IPS DF 4.7 (cell line): ENCODE data around the gene PRR20G.
"Not testable (repeated sequence)": the region's sequence is repeated elsewhere in the genome, so short reads cannot be mapped to it uniquely, and the experiment has no call there.

Experiments used
- DNase-seq: peaks from one replicate; pipeline ENCODE4 v3.0.0-alpha.2; 2013; ENCODE audit warnings: low spot score; ENCODE audit errors: extremely low read depth

PRR20G gene

GRCh38 chr3:127287840-127288239 is at the start of gene PRR20G:
Gene PRR20G (minus strand): TSS chr3:127288046. CDS start chr3:127287365, 681 bp downstream.
- no peak for DNase-seq

DNA sequence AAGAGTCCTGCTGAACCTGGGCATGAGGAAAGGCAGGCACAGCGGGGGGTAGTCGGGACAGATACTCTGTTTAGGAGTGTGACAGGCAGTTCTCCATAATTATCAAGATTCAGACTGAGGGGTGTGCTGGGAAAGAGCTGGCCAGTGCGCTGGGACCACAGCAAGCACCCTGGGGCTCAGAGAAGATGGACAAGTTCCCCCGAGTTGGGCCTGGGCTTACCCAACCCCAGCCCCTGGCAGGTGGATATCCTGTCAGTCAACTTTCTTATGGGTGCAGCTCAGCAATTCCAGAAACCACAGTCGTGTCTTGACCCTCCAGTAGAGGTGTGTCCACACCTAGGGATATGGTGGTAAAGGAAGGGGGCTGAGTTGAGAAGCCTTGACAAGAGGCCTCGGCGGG is 49.2 kb upstream of the PRR20G start:
- no peak for DNase-seq

GRCh38 chr3:127336101-127336500 is 48.3 kb upstream of the PRR20G start:
- no peak for DNase-seq

DNA sequence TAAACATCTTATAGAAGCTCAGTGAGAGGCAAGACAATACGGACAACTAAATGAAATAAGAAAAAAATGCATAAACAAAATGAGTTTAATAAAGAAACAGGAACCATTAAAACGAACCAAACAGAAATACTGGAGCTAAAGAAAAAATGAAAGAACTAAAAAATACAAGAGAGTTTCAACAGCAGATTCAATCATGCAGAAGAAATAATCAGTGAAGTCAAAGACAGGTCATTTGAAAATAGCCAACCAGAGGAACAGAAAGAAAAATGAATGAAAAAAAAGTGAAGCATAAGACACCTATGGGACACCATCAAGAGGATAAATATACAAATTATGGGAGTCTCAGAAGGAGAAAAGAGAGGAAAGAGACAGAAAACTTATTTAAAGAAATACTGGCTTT is 42.5 kb upstream of the PRR20G start:
- DNase-seq = no peak

DNA sequence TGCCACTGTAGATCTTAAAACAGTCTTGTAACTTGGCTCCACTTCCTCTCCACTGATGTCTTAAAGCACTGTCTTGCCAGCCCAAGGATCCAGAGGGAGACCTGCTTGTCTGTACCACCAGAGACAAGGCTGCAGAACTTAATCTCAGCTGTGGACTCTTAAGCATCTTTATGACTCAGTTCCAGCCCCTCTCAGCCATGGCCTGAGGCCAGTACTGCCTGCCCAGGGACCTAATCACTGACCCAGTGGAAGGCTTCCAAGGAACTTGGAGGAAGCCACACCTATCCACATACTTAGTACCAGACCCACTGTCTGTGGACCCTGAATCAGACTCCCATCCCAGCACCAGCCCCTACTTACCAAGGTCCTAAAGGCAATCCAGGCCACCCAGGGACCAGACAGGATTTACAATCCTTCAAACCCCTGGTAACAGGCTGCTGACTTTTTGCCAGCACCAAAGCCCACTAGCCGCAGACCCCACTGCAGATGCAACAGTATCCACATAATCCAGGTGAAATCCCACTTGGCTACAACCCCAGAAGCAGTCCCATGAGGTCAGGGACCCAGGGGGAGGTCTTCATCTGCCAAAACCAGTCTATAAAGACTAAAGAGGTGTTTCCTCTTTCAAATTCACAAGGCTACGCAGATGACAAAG is 41.9 kb upstream of the PRR20G start:
- DNase-seq = no peak

DNA sequence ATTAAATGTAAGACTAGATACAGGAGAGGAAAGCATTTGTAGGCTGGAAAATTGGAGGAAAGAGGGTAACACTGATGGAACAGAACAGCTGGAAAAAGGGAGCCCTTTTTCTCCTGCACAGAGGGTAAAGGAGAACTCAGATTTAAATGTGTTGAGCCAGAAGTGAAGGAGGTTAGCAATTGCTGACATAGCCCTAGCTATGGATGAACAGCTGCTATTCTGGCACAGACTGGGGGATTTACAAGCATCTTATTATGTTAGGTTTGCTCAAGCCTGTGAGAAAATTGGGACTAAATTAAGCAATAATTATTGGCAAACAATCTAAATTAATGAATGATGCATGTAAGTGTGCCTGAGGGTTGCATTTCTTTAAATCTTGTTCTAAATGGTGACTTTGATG is 40.6 kb upstream of the PRR20G start:
- DNase-seq = no peak

- DNase-seq = no peak
Observed at GRCh38 chr3:127326341-127326740, 38.5 kb upstream of the PRR20G start.

DNA sequence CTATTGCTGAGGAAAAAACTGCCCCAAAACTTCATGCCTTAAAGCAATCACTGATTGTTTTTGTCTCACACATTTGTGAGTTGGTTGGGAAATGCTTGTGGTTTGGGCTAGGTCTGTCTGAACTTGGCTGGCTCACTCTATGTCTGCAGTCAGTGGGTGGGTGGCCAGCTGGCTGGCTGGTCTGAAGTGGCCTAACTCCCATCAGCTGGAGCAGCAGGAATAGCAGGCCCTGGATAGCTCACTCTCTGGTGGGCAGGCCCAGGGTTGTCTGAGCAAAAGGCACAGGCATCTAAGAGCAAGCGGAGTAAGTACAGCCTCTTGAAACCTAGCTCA is 37.7 kb upstream of the PRR20G start:
- no peak for DNase-seq

DNA sequence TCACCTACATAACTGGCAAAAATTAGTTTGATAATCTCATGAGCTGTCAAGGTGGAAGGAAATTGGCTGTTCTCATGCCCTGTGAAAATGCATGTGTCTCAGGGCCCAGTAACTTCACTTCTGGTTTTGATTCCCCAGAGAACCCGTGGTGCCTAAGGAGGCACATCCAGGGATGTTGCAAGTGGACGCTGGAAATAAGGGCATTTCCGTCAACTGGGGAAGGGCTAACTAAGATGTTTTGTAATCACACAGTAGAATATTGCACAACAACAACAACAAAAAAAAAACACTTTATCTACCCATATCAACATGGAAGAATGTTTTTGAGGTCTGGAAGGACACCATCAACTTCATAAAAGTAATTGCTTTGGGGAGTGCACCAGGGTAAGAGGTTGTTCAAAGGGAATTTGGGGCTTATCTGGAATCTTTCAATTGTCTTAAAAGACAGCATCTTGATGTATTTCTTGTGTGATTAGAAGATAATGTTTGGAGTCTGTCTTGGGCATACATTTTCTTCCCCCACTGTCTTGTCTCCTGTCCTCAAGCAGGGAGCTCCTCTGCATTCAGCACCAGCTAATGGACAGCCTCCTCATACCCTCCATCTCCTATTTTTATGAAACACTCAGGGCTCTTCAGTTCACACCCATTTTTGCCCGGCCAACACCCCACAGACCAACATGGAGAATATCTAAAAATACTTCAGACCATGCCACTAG is 37.2 kb upstream of the PRR20G start:
- no peak for DNase-seq

DNA sequence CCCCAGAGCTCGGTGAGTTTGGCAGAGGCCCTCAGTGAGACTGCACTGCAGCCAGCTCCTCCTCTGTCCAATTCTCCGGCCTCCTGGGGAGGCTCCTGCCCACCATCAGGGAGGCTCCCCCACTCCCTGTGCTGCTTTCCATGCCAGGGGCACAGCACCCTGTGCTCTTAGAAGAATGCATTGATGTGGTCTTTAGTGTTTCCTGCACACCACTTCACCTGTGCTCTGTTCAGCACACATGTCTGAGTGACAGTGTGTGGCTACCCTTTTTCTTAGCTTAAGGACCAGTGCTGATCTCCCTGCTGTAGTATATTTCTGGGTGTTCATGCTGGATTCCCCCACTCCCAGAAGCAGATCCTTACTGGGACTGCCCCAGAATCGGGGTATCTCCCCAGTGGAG is 36.2 kb upstream of the PRR20G start:
- no peak for DNase-seq

GRCh38 chr3:127323581-127323980 is 35.7 kb upstream of the PRR20G start:
- no peak for DNase-seq

DNA sequence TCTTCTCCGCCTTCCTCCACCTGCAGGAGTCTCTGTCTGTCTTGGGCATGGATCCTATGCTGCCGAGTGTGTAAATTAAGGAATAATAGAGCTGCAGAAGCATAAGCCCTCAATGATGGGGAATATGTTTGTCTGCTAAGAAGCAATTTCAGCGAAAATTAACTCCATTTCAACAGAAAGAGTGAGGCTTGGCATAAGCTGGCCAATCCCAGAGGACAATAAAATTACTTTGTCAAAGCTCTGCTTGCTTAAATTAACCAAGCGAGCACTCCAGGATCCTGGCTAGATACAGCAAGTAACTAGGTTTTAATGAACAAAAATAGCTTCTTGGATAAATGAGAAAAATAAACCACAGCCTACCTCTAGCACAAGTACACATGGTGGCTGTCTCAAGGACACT is 33.5 kb upstream of the PRR20G start:
- DNase-seq = no peak

GRCh38 chr3:127320529-127321121 is 32.8 kb upstream of the PRR20G start:
- no peak for DNase-seq

DNA sequence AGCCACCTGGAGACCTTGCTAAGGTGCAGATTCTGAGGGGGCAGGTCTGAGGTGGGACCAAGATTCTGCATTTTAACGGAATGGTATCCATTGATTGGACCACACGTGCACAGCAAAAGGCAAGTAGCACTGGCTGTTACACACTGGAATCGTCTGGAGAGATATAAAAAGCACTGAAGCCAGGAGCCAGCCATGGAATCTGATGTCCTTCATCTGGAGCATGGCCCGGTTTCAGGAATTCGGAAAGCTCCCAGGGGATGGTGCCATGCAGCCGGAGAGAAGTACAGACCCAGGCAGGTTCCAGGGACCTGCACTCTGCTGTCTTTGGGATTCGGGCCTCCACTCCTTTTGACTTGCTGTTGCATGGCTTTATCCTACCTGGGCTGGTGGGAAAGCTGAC is 28.8 kb upstream of the PRR20G start:
- no peak for DNase-seq

DNA sequence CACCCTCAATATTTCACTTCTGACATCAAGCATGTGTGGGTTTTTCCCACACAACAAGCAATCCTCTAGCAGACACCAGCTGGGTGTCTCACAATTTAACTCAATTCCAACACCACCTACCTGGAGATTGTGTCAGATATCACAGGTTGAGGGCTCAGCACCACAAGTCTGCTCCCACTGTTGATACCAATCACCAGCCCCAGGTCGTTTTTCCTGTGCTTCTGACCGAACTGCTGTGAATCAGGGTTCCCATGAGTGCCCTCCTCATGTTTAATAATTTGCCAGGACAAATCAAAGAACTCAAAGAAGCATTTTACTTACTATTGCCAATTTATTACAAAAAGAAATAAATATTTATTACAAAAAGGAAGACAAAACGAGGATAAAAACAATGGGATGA is 25.0 kb upstream of the PRR20G start:
- DNase-seq = no peak

DNA sequence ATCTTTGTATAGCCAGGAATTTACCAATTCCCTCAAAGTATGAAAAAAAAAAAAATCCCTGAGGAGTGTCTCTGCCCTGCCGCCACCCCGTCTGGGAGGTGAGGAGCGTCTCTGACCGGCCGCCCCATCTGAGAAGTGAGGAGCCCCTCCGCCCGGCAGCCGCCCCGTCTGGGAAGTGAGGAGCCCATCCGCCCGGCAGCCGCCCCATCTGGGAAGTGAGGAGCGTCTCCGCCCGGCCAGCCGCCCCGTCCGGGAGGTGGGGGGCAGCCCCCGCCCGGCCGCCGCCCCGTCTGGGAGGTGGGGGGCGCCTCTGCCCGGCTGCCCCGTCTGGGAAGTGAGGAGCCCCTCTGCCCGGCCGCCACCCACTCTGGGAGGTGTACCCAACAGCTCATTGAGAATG is 21.0 kb upstream of the PRR20G start:
- DNase-seq = not testable (repeated sequence)

- no peak for DNase-seq
Observed at GRCh38 chr3:127307916-127308315, 20.1 kb upstream of the PRR20G start.

GRCh38 chr3:127307112-127307835 is 19.4 kb upstream of the PRR20G start:
- DNase-seq = no peak

DNA sequence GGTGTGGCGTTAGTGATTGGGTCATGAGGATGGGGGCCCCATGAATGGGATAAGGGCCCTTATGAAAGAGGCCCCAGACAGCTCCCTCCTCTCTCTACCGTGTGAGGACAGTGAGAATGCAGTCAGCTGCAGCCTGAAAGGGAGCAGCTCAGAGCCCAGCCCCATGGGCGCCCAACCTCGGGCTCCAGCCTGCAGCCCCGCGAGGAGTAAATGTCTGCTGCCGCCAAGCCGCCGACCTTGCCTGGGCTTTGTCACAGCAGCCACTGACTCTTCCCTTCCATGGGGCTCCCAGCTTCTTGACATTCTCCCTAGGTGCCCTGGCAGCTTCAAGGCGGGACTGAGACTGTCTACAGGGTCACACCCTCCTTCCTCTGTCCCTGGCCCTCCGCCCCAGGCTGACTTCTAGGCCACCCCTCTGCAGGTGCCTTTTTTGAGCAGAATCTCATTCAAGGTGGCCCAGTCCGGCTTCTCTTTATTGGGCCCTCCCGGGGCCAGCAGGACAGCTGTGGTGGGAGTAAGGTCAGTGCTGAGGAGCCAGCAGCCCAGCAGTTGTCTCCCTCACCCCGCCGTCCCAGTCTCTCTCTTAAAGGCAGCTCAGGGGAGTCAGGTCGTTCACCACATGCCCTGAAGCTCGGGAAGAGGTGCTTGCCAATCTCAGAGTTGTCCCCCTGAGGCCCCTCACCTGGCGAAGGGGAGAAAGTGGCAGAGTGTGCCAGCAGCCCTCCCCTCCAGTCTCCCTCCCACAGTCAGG is 18.7 kb upstream of the PRR20G start:
- DNase-seq = no peak

DNA sequence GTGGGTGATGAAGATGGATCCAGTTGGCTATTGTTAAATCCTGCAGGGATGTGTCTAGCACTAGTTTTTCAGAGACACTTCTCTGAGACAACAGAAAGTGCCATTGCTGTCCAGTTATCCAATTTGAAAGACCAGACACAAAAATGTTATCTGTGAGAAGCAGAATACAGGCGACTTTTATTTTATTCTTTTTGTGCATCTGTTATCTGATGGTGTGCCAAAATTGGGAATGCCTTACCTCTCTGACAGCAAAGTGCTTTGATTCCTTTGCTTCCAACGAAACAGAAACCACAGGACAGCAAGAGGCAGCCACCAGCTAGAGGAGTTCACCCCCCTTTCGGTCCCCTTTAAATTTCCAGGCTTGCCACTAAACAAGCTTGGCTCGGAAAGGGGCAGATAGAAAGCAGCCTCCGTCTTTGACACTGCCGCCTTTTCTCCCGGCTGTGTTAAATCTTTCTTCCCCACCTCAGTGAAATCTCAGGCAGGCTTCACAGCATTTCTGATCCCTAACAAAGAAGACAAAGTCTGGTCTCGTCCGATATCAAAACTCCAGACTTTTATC is 17.7 kb upstream of the PRR20G start:
- no peak for DNase-seq

DNA sequence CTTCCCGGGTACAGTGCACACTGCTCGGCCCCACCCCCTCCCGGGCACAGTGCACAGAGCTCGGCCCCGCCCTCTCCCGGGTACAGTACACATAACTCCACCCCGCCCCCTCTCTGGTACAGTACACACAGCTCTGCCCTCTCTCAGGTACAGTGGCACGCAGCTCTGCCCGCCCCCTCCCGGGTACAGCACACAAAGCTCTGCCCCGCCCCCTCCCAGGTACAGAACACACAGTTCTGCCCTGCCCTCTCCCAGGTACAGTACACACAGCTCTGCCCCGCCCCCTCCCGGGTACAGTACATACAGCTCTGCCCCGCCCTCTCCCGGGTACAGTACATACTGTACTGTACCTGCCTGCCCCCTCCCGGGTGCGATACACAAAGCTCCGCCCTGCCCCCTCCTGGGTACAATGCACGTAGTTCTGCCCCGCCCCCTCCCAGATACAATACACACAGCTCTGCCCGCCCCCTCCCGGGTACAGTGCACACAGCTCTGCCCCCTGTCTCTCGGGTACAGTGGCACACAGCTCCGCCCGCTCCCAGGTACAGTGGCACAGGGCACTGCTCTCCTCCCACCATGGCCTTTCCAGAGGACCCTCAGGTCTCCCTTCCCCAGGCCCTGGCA is 16.4 kb upstream of the PRR20G start:
- no peak for DNase-seq
